Measurements from ENCODE around the gene SEC22A. TPM values are rescaled to one million over a fixed set of nuclear protein-coding genes. Genes with fewer than 3 reads are reported as not detected.

The SEC22A gene
- total and polyA plus RNA-seq, 2 of the 8 experiments (the other 6 are each of a cell fraction or from before 2014, with no cell fraction given): 10.6 to 17.1 TPM

DNA sequence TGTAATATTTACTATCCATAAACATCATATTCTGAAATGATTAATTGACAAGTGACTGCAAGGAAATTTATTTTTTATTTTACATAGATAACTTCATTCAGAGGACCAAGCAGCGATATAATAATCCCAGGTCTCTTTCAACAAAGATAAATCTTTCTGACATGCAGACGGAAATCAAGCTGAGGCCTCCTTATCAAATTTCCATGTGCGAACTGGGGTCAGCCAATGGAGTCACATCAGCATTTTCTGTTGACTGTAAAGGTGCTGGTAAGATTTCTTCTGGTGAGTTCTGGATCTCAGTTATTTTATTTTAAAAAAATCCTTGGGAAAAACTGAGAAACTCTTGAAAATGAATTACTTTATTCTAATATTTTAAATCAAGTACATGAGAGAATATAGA is 23.3 kb downstream of the SEC22A start:
- Histone ChIP-seq H4K91ac (replicated peaks; ENCODE audit: insufficient read length, low read length) (no peak overlapping the region), H2AFZ (ENCODE audit: low read length) (no peak overlapping the region), H3K36me3 (ENCODE audit: control insufficient read depth in 2 of 4, insufficient read depth in 4 of 4, low read length in 3 of 4) (peaks cover 0 to 8% (median 1%) of the 10 kb centered on the region in 4 experiments; a peak in 2 of 8 replicates), H3K9me3 (ENCODE audit: insufficient read depth in 2 of 2, low read depth in 1 of 2, low read length in 1 of 2) (peaks cover 6 to 7% of the 10 kb centered on the region in 2 experiments; a peak in 3 of 4 replicates), H3K27ac (ENCODE audit: low read depth, low read length) (no peak overlapping the region), H2BK15ac (ENCODE audit: low read length) (no peak overlapping the region), H3K4me1 (replicated peaks in 1 of 4; ENCODE audit: control insufficient read depth in 3 of 4, insufficient read depth in 4 of 4, low read length in 3 of 4) (no peaks in the 10 kb centered on the region), H4K5ac (ENCODE audit: insufficient read length, low read depth, low read length) (no peak overlapping the region), H3K27me3 (replicated peaks in 1 of 4; ENCODE audit: control insufficient read depth in 3 of 4, extremely low read depth in 1 of 4, insufficient read depth in 3 of 4, low read length in 3 of 4) (no peaks in the 10 kb centered on the region), H3K79me2 (ENCODE audit: control insufficient read depth in 1 of 2, insufficient read depth in 2 of 2, low read length in 2 of 2) (no peaks in the 10 kb centered on the region), H3K18ac (ENCODE audit: extremely low read depth, low read length) (no peak overlapping the region), H2BK20ac (ENCODE audit: low read length) (no peak overlapping the region), H3K4ac (replicated peaks; ENCODE audit: insufficient read length, low read depth, low read length) (no peak overlapping the region), H3K79me1 (ENCODE audit: low read depth, low read length) (no peaks in the 10 kb centered on the region), H2BK120ac (replicated peaks; ENCODE audit: low read depth, low read length) (no peak overlapping the region), H2BK12ac (ENCODE audit: low read depth, low read length) (no peak overlapping the region), H2AK5ac (ENCODE audit: low read depth, low read length) (no peak overlapping the region), H4K8ac (ENCODE audit: extremely low read depth, insufficient read depth, low read length) (no peak overlapping the region), H3K4me2 (ENCODE audit: insufficient read depth in 1 of 2, low read depth in 2 of 2, low read length in 2 of 2) (no peak overlapping the region), H4K20me1 (replicated peaks in 1 of 2; ENCODE audit: control insufficient read depth in 1 of 2, insufficient read depth in 2 of 2, low read length in 2 of 2) (peaks cover 0 to 2% of the 10 kb centered on the region in 2 experiments), H3K56ac (replicated peaks; ENCODE audit: insufficient read length, low read depth, low read length) (no peak overlapping the region), H2BK5ac (ENCODE audit: low read depth, low read length) (no peak overlapping the region), H3K14ac (ENCODE audit: insufficient read length) (no peak overlapping the region), H3K9ac (replicated peaks in 1 of 4; ENCODE audit: extremely low read depth in 1 of 4, low read depth in 3 of 4, low read length in 3 of 4) (no peak overlapping the region), H3K4me3 (ENCODE audit: extremely low read depth in 1 of 4, insufficient read depth in 2 of 4, low read depth in 3 of 4, low read length in 4 of 4) (no peak overlapping the region), H3K23me2 (ENCODE audit: low read depth, low read length) (no peaks in the 10 kb centered on the region), H3K23ac (ENCODE audit: insufficient read length) (no peak overlapping the region)
- ChIA-PET POLR2A (ENCODE audit: partially characterized antibody) (interaction anchor here (1.0 kb wide), 1 partner anchor 10 kb away, joined by 3 read pairs; no protein-coding TSS in a partner anchor), CTCF (ENCODE audit: partially characterized antibody) (interaction anchor here (0.7 to 1.8 kb wide), 4 partner anchors 10 to 83 kb away, joined by 3 to 5 read pairs (median 4); no protein-coding TSS in a partner anchor)
- no peak for DNase-seq (ENCODE audit: low read depth in 1 of 2, low spot score in 2 of 2)
- no peak for FAIRE-seq
- WGBS, 2 experiments (ENCODE audit: extremely low coverage in 1 of 2, insufficient coverage in 1 of 2, insufficient read length in 1 of 2, insufficient replicate concordance in 2 of 2, low coverage in 1 of 2, low lambda C conversion rate in 2 of 2, missing lambda C conversion rate in 1 of 2): 93% methylated on average over 3 of the region's 3 CpGs; no CpG with 5 or more reads in 1 of the 2 experiments
- TF ChIP-seq, protein P1, sequence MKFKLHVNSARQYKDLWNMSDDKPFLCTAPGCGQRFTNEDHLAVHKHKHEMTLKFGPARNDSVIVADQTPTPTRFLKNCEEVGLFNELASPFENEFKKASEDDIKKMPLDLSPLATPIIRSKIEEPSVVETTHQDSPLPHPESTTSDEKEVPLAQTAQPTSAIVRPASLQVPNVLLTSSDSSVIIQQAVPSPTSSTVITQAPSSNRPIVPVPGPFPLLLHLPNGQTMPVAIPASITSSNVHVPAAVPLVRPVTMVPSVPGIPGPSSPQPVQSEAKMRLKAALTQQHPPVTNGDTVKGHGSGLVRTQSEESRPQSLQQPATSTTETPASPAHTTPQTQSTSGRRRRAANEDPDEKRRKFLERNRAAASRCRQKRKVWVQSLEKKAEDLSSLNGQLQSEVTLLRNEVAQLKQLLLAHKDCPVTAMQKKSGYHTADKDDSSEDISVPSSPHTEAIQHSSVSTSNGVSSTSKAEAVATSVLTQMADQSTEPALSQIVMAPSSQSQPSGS (IDR thresholded peaks at IDR 0.05; ENCODE audit: low read length): no peak
- TF ChIP-seq YY1 (IDR thresholded peaks at IDR 0.05; ENCODE audit: low read depth, low read length): no peak
- TF ChIP-seq POU5F1 (IDR thresholded peaks at IDR 0.05; ENCODE audit: low read depth, low read length): no peak
- TF ChIP-seq, protein P2, sequence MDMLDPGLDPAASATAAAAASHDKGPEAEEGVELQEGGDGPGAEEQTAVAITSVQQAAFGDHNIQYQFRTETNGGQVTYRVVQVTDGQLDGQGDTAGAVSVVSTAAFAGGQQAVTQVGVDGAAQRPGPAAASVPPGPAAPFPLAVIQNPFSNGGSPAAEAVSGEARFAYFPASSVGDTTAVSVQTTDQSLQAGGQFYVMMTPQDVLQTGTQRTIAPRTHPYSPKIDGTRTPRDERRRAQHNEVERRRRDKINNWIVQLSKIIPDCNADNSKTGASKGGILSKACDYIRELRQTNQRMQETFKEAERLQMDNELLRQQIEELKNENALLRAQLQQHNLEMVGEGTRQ (IDR thresholded peaks at IDR 0.05; ENCODE audit: low read length): no peak
- TF ChIP-seq EZH2 (IDR thresholded peaks at IDR 0.05; ENCODE audit: low read depth, low read length, severe bottlenecking): no peak
